ENCODE data around the gene JPH2.

- TF ChIP-seq, protein P1, sequence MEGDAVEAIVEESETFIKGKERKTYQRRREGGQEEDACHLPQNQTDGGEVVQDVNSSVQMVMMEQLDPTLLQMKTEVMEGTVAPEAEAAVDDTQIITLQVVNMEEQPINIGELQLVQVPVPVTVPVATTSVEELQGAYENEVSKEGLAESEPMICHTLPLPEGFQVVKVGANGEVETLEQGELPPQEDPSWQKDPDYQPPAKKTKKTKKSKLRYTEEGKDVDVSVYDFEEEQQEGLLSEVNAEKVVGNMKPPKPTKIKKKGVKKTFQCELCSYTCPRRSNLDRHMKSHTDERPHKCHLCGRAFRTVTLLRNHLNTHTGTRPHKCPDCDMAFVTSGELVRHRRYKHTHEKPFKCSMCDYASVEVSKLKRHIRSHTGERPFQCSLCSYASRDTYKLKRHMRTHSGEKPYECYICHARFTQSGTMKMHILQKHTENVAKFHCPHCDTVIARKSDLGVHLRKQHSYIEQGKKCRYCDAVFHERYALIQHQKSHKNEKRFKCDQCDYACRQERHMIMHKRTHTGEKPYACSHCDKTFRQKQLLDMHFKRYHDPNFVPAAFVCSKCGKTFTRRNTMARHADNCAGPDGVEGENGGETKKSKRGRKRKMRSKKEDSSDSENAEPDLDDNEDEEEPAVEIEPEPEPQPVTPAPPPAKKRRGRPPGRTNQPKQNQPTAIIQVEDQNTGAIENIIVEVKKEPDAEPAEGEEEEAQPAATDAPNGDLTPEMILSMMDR (conservative IDR thresholded peaks at IDR 0.05; ENCODE audit: low read depth in 2 of 2) = no peak
- no peak for TF ChIP-seq NANOG (IDR thresholded peaks at IDR 0.05; ENCODE audit: borderline replicate concordance)
- no peak for TF ChIP-seq POLR2AphosphoS5 (IDR thresholded peaks at IDR 0.05; ENCODE audit: low read depth)
Observed at GRCh38 chr20:44145131-44145775, 41.7 kb downstream of the JPH2 start.

Data from GM23338 (cell line).